Measurements from ENCODE around the gene PROK1.
"Not testable (repeated sequence)": the region's sequence is repeated elsewhere in the genome, so short reads cannot be mapped to it uniquely, and the experiment has no call there.

The PROK1 gene

GRCh38 chr1:110433803-110434202 is 17.1 kb upstream of the PROK1 start:
- DNase-seq (ENCODE audit: low read depth, low spot score): peak; percentile 96

- no peak for DNase-seq (ENCODE audit: low read depth, low spot score)
These were observed 16.0 kb upstream of the PROK1 start for GRCh38 chr1:110434946-110435345.

GRCh38 chr1:110436635-110437034 is 14.3 kb upstream of the PROK1 start:
- DNase-seq (ENCODE audit: low read depth, low spot score): peak; percentile 89

DNA sequence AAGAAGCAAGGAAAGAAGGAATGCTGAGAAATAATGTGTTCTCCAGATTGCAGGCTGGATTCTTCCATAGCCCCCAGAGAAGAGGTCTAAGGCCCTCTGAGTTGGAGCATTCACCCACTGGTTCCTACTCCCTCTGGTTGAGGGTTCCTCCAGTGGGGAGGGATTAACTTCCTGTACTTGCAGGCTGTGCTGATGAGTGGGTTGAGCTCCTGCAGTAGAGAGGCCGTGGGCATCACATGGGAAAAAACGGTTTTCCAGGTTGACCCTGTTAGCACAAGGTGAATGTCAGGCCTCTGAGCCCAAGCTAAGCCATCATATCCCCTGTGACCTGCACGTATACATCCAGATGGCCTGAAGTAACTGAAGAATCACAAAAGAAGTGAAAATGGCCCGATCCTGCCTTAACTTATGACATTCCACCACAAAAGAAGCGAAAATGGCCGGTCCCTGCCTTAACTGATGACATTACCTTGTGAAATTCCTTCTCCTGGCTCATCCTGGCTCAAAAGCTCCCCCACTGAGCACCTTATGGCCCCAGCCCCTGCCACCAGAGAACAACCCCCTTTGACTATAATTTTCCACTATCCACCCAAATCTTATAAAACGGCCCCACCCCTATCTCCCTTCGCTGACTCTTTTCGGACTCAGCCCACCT is 13.2 kb upstream of the PROK1 start:
- peak; percentile 30 for DNase-seq (ENCODE audit: low read depth, low spot score)

DNA sequence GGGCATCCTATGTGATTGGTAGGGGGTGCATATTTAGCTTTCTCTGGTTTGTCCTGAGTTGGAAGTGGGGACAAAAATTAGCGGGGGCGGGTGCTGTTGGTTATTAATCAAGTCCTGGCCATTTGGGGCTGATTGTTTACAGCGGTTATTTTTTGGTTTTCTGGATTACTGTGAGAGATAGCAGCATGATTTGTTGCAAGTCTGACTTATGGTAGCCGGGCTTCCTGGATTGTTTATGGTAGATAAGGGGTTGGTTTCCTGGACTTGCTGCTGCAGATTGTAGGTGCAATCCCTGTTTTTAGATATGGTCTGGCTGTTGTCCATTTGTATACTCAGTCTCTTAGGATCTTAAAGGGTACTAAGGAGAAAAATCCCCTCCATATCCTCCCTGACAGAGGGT is 12.1 kb upstream of the PROK1 start:
- no peak for DNase-seq (ENCODE audit: low read depth, low spot score)

- DNase-seq (ENCODE audit: low read depth, low spot score): not testable (repeated sequence)
These were observed 11.1 kb upstream of the PROK1 start for GRCh38 chr1:110439873-110440272.

GRCh38 chr1:110440877-110441276 is 10.1 kb upstream of the PROK1 start:
- peak; percentile 34 for DNase-seq (ENCODE audit: low read depth, low spot score)

GRCh38 chr1:110441888-110442287 is 9.1 kb upstream of the PROK1 start:
- no peak for DNase-seq (ENCODE audit: low read depth, low spot score)

GRCh38 chr1:110443451-110443850 is 7.5 kb upstream of the PROK1 start:
- DNase-seq (ENCODE audit: low read depth, low spot score): no peak

DNA sequence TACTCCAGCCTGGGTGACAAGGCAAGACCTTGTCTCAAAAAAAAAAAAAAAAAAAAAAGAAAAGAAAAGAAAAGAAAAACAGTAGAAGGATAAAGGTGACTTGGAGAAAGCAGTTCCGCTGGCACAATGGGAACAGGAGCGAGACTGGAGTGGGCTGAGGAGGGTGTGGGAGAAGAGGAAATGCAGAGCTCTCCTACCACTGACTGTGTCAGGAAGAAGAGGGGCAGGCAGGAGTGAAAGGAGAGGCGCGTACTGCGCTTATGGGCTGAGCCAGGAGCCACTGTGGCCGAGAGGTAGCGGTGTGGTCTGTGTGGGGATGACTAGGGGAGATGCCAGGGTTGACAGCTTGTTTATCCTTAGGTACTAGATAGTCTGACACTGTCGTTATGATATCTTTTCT is 6.4 kb upstream of the PROK1 start:
- DNase-seq (ENCODE audit: low read depth, low spot score): no peak

- no peak for DNase-seq (ENCODE audit: low read depth, low spot score)
These were observed 993 bp upstream of the PROK1 start for GRCh38 chr1:110449661-110450651.

DNA sequence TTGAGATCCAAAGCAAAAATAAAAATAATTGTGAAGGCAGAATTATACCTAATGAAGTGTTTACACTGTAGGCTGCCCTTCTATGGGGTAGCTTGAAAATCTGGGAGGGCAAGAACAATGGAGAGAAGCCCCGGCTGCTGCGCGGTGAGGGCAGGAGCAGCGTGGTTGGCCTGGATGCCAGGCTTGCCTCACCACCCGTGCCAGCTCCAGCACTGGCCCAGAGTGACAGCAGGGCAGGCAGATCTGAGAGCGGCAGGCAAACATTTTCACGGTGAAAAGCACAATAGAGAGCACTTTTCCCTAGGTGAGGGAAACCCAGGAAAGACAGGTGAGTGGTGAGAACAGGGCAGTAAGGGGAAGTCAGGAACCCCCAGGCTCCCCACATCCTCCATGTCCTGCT is 1.4 kb downstream of the PROK1 start:
- DNase-seq (ENCODE audit: low read depth, low spot score): no peak

DNA sequence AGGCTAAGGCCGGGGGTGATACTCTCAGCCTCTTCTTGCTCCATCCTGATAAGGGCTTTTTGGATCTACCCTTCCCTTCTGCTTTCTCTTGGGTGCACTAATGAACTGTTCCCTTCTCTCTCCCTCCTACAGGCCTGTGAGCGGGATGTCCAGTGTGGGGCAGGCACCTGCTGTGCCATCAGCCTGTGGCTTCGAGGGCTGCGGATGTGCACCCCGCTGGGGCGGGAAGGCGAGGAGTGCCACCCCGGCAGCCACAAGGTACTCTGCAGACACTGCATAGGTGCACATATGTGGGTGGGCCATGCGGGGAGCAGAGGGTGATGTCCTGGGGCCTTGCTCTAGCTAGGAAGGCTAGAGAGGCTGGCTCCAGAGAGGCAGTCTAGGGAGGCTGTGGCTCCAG is 2.9 kb downstream of the PROK1 start:
- no peak for DNase-seq (ENCODE audit: low read depth, low spot score)

DNA sequence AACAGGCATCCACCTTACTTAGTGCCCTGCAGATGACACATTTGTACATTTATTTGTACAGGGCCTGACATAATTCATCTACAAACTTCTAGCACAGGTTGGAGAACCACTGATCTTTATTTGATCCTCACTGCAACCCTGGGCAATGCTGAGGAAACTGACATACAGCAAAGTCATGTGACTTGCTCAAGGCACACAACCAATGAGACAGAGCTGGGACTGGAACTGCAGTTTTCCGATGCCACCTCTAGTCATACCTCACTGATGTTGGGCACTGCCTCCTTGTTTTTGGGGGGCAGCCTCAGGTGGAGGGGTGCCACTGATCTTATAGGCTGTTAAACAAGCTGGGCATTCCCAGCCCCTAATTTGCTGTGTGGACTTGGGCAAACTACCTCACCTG is 3.4 kb downstream of the PROK1 start:
- no peak for DNase-seq (ENCODE audit: low read depth, low spot score)

GRCh38 chr1:110455151-110455550 is 4.2 kb downstream of the PROK1 start:
- DNase-seq (ENCODE audit: low read depth, low spot score): peak; percentile 82

GRCh38 chr1:110457206-110457605 is 6.3 kb downstream of the PROK1 start:
- DNase-seq (ENCODE audit: low read depth, low spot score): no peak

- DNase-seq (ENCODE audit: low read depth, low spot score): peak; percentile 90
These were observed 9.6 kb downstream of the PROK1 start for GRCh38 chr1:110460253-110461220.

DNA sequence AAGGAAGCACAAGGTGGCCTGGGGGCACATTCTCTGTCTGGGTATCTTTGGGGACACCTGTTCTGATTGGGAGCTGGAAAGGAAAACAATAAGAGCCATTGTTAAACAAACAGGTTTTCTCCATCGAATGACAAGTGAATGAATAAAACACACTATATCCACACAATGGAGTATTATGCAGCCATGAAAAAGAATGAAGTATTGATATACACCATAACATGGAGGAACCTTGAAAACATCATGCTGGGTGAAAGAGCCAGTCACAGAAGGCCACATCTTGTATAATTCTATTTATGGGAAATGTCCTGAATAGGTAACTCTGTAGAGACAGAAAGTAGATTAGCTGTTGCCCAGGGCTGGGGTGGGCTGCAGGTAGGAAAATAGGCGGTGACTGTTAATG is 11.1 kb downstream of the PROK1 start:
- no peak for DNase-seq (ENCODE audit: low read depth, low spot score)

GRCh38 chr1:110462964-110463363 is 12.0 kb downstream of the PROK1 start:
- no peak for DNase-seq (ENCODE audit: low read depth, low spot score)

- no peak for DNase-seq (ENCODE audit: low read depth, low spot score)
These were observed 12.8 kb downstream of the PROK1 start for GRCh38 chr1:110463725-110464124.

GRCh38 chr1:110464340-110464739 is 13.4 kb downstream of the PROK1 start:
- no peak for DNase-seq (ENCODE audit: low read depth, low spot score)
